Vagina (tissue), 2 donors: Measurements from ENCODE around the gene MYLK2. TPM values are rescaled to one million over a fixed set of nuclear protein-coding genes. Genes with fewer than 3 reads are reported as not detected.
"Not testable (repeated sequence)": the region's sequence is repeated elsewhere in the genome, so short reads cannot be mapped to it uniquely, and the experiment has no call there.

Source experiments
- DNase-seq, 2 donors: peaks; one replicate each; pipeline ENCODE4 v3.0.0-alpha.2; 2017; ENCODE audit errors: extremely low spot score in 2 of 2
- H3K27ac ChIP-seq: fragments of 200-600 bp; sonication (generic); one replicate; pipeline ENCODE4 v1.5.1; 2019
- H3K27me3 ChIP-seq: fragments of 200-600 bp; sonication (generic); one replicate; pipeline ENCODE4 v1.5.1; 2019
- H3K36me3 ChIP-seq, 2 donors: fragments of 200-600 bp; sonication (generic); one replicate each; pipeline ENCODE4 v1.5.1; 2017 to 2019
- H3K4me1 ChIP-seq: fragments of 200-600 bp; sonication (generic); one replicate; pipeline ENCODE4 v1.5.1; 2019
- H3K4me3 ChIP-seq, 2 donors: fragments of 200-600 bp; sonication (generic); 1 replicate in 1 of 2; 2 replicates in 1 of 2; pipeline ENCODE4 v1.5.1; 2016 to 2019
- H3K9me3 ChIP-seq: fragments of 200-600 bp; sonication (generic); one replicate; pipeline ENCODE4 v1.5.1; 2019
- POLR2A ChIP-seq, 2 donors: fragments of 450-650 bp; IDR thresholded peaks; one replicate each; pipeline ENCODE4 v1.6.1; 2017; ENCODE audit warnings: antibody characterized with exemption in 2 of 2, mild to moderate bottlenecking in 2 of 2, moderate library complexity in 2 of 2
- POLR2AphosphoS5 ChIP-seq, 2 donors: sonication (generic); formaldehyde crosslinking; IDR thresholded peaks; one replicate each; pipeline ENCODE4 v1.9.0; 2017; ENCODE audit warnings: antibody characterized with exemption in 2 of 2, mild to moderate bottlenecking in 2 of 2, low read depth in 1 of 2; ENCODE audit not compliant: insufficient read depth in 1 of 2
- intact Hi-C: fragments of 100-400 bp; cut with DNase I; formaldehyde crosslinking; loops from one replicate; pipeline ENCODE4 v1.15.1; 2023
- total RNA-seq: library from RNA; depleted of rRNA; stranded (reverse); fragments of >200 nt; gene quantifications from one replicate; pipeline ENCODE4 v1.2.3, GENCODE V29; 2016
- TF ChIP-seq, protein P1 (sequence below), 3 experiments: fragments of 450-650 bp in 2 of 3; fragments of 200-600 bp in 1 of 3; sonication (generic) in 1 of 3; IDR thresholded peaks; one replicate each; pipeline ENCODE4 v1.5.1; 2017 to 2019; ENCODE audit warnings: antibody characterized with exemption in 3 of 3, mild to moderate bottlenecking in 2 of 3, moderate library complexity in 2 of 3

MYLK2 gene
- total RNA-seq, 1 donor from 2014 or later = not detected

DNA sequence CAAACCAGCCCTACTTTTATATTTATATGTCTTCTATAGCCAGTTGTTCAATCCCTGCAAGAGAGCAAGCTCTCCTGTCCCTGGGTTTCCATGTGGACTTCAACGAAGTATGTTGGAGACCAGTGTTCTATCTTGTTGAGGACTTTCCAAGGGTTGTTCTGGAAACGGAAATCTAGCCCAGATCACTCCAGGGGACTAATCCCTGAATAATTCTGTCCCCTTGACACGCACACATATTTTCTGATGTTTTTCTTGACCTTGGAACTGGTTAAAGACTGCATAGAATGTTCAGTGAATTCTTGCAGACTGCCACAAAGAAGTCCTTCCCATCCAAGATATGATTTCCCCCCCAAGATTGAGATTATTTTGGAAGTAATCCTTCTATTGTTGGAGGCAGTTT is 9.5 kb upstream of the MYLK2 start:
- H3K27me3 ChIP-seq = no peaks in the 10 kb centered on the region
- no peak for DNase-seq
- intact Hi-C loops = no loop called here
- no peak overlapping the region for H3K4me3 ChIP-seq
- no peak for TF ChIP-seq POLR2A (IDR thresholded peaks at IDR 0.05)
- TF ChIP-seq, protein P1, sequence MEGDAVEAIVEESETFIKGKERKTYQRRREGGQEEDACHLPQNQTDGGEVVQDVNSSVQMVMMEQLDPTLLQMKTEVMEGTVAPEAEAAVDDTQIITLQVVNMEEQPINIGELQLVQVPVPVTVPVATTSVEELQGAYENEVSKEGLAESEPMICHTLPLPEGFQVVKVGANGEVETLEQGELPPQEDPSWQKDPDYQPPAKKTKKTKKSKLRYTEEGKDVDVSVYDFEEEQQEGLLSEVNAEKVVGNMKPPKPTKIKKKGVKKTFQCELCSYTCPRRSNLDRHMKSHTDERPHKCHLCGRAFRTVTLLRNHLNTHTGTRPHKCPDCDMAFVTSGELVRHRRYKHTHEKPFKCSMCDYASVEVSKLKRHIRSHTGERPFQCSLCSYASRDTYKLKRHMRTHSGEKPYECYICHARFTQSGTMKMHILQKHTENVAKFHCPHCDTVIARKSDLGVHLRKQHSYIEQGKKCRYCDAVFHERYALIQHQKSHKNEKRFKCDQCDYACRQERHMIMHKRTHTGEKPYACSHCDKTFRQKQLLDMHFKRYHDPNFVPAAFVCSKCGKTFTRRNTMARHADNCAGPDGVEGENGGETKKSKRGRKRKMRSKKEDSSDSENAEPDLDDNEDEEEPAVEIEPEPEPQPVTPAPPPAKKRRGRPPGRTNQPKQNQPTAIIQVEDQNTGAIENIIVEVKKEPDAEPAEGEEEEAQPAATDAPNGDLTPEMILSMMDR (IDR thresholded peaks at IDR 0.05) = no peak
- TF ChIP-seq POLR2AphosphoS5 (IDR thresholded peaks at IDR 0.05; ENCODE audit: insufficient read depth in 1 of 2, low read depth in 1 of 2) = no peak
- H3K4me1 ChIP-seq = no peaks in the 10 kb centered on the region
- no peaks in the 10 kb centered on the region for H3K36me3 ChIP-seq
- H3K9me3 ChIP-seq = no peaks in the 10 kb centered on the region
- no peak overlapping the region for H3K27ac ChIP-seq

- Histone ChIP-seq H3K27me3 (no peaks in the 10 kb centered on the region), H3K4me3 (no peak overlapping the region), H3K4me1 (no peaks in the 10 kb centered on the region), H3K36me3 (no peaks in the 10 kb centered on the region), H3K27ac (no peak overlapping the region), H3K9me3 (no peaks in the 10 kb centered on the region)
- TF ChIP-seq POLR2AphosphoS5 (IDR thresholded peaks at IDR 0.05; ENCODE audit: insufficient read depth in 1 of 2, low read depth in 1 of 2) = no peak
- TF ChIP-seq, protein P1 (IDR thresholded peaks at IDR 0.05) = no peak
- no peak for TF ChIP-seq POLR2A (IDR thresholded peaks at IDR 0.05)
- DNase-seq = no peak
- intact Hi-C loops = no loop called here
Measured at GRCh38 chr20:31811198-31811597, 8.0 kb upstream of the MYLK2 start.

DNA sequence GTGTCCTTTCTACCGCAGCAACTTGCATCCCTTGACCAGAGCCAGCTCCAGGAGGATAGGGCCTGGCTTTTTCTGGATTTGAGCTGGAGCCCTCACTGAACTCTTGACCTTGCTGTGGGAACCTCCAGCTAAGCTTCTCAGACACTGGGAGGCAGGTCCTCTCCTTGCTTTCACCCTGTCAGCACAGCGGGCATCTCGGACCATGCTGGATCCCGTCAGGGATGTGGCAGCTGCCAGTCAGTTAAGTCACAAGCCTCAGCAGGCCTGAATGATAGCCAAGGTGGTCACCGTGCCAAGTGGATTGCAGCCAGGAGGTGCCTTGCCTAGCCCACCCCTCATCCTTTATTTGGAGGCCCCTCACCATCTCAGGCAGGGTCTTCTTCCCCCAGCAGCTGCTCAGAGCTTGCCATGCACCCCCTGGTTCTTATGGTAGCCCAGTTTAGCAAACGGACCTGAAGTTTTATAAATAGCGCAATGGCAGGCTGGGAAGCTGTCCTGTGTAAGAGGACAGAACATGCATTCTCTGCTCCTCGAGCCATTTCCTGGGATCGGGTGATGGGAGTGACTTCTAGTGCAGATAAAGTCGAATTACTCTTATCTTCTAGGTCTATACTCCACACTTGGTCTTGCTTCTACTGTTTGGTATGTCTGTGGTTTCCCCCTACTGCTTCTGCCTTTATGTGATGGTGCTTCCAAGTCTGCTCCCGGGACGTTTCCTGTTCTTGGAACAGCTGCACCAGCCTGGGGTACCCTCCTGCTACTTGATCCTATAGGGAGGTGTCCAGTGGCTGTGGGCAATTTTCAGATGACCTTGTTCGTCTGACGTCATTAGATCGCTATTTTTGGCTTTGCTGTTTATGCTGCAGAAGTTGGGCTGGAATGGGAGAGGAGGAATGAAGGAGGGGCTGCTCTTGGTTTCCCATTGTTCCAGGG is 7.1 kb upstream of the MYLK2 start:
- Histone ChIP-seq H3K4me1 (no peaks in the 10 kb centered on the region), H3K27me3 (no peaks in the 10 kb centered on the region), H3K4me3 (no peak overlapping the region), H3K27ac (no peak overlapping the region), H3K9me3 (no peaks in the 10 kb centered on the region), H3K36me3 (no peaks in the 10 kb centered on the region)
- no peak for DNase-seq
- intact Hi-C loops = no loop called here
- TF ChIP-seq POLR2AphosphoS5 (IDR thresholded peaks at IDR 0.05; ENCODE audit: insufficient read depth in 1 of 2, low read depth in 1 of 2) = no peak
- TF ChIP-seq POLR2A (IDR thresholded peaks at IDR 0.05) = no peak
- TF ChIP-seq, protein P1 (IDR thresholded peaks at IDR 0.05) = no peak

DNA sequence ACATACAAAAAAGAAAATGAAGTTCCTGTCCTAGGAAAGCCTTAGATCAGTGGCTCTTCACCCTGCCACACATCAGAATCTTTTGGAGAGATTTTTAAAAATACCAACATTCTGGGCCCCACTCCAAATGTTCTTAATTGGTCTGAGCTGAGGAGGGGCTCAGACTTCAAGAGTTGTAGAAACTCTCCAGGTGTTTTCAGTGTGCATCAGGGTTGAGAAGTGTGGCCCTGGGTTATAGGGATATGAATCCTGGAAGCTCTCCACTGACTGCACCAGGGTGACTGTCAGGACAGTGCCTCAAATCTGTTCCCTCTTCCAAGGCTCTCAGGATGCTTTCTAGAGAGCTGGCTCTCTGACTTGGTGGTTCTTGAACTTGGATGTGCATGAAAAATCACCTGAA is 5.5 kb upstream of the MYLK2 start:
- TF ChIP-seq POLR2A (IDR thresholded peaks at IDR 0.05) = no peak
- no peak for TF ChIP-seq POLR2AphosphoS5 (IDR thresholded peaks at IDR 0.05; ENCODE audit: insufficient read depth in 1 of 2, low read depth in 1 of 2)
- TF ChIP-seq, protein P1 (IDR thresholded peaks at IDR 0.05) = no peak
- no peak for DNase-seq
- Histone ChIP-seq H3K27me3 (no peaks in the 10 kb centered on the region), H3K36me3 (no peaks in the 10 kb centered on the region), H3K4me1 (no peaks in the 10 kb centered on the region), H3K27ac (no peak overlapping the region), H3K4me3 (no peak overlapping the region), H3K9me3 (no peaks in the 10 kb centered on the region)
- intact Hi-C loops = no loop called here

GRCh38 chr20:31814142-31814541 is 5.0 kb upstream of the MYLK2 start:
- DNase-seq, intact Hi-C loops, H3K27ac ChIP-seq, H3K36me3 ChIP-seq, H3K27me3 ChIP-seq, H3K4me3 ChIP-seq, H3K9me3 ChIP-seq, H3K4me1 ChIP-seq: not testable (repeated sequence)
